Measurements from ENCODE around the gene FBXL7. TPM values are rescaled to one million over a fixed set of nuclear protein-coding genes. Genes with fewer than 3 reads are reported as not detected.

FBXL7 gene
- total RNA-seq, 1 experiment from 2014 or later = not detected

DNA sequence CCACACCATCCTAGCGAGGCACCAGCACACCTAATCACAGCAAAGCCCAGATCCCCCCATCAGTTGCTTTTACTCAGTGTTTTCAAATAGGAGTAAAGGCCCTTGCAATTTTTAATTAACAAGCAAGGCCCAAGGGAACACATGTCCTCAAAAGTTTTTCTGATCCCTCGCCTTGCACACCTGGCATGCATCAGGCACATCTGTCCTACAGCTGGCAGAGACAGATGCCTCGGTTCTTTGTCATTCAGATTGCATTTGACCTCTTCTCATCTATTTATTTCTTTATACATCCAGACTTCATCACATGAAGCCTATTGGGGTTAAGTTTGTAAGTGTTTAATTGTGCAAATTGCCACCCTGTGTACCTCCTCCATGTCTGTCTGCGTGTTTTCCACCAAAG is 438.2 kb downstream of the FBXL7 start:
- DNase-seq (ENCODE audit: low spot score) = no peak
- in situ Hi-C loops (cut with HindIII; ENCODE audit: low sequenced_read_pairs) = no loop called here

- no peak for DNase-seq (ENCODE audit: low spot score)
- in situ Hi-C loops (cut with HindIII; ENCODE audit: low sequenced_read_pairs) = no loop called here
Measured at GRCh38 chr5:15938961-15939360, 439.0 kb downstream of the FBXL7 start.

- in situ Hi-C loops (cut with HindIII; ENCODE audit: low sequenced_read_pairs) = no loop called here
Measured at GRCh38 chr5:15940905-15941304, 440.9 kb downstream of the FBXL7 start.

DNA sequence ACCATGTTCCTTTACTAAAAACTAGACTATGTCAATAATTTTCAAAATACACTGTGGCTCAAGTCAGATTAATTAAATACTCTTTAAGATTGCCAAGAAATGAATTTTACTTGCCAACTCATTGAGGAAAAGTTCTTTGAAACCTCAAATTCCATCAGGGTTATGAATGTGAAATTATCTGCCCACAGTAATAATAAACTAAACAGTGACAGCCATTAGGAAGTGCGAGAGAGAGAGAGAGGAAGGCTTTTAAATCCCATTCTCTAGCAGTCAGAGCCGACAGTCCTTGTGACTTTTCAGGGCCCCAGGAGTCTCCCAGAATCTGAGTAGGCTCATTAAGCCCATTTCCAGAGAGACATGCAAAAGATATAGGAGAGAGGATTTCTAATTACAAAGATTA is 443.5 kb downstream of the FBXL7 start:
- no peak for DNase-seq (ENCODE audit: low spot score)
- in situ Hi-C loops (cut with HindIII; ENCODE audit: low sequenced_read_pairs) = no loop called here

More at GRCh38 chr5:15940905-15941304, 440.9 kb downstream of the FBXL7 start:
- no peak for DNase-seq (ENCODE audit: low spot score)

- in situ Hi-C loops (cut with HindIII; ENCODE audit: low sequenced_read_pairs) = no loop called here
- DNase-seq (ENCODE audit: low spot score) = no peak
Measured at GRCh38 chr5:15946026-15946425, 446.0 kb downstream of the FBXL7 start.

- DNase-seq (ENCODE audit: low spot score) = no peak
- in situ Hi-C loops (cut with HindIII; ENCODE audit: low sequenced_read_pairs) = no loop called here
Measured at GRCh38 chr5:15948190-15948589, 448.2 kb downstream of the FBXL7 start.

- DNase-seq (ENCODE audit: low spot score) = no peak
- in situ Hi-C loops (cut with HindIII; ENCODE audit: low sequenced_read_pairs) = no loop called here
Measured at GRCh38 chr5:15951126-15951525, 451.1 kb downstream of the FBXL7 start.

DNA sequence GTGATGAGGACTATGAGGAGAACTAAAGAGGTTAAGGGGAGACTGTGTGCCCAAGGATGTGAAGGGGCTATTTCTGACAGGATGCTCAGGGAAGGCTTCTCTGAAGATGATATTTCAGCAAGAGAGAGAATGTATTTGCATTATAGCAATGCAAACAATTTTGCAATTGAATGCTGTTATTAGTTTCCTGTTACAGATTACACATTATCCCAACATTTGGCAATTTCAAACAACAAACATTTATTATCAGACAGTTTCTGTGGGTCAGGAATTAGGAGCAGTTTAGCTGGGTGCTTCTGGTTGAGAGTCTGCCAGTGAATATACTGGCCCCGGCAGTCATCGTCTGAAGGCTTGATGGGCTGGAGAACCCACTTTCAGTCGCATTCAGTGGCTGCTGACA is 451.6 kb downstream of the FBXL7 start:
- in situ Hi-C loops (cut with HindIII; ENCODE audit: low sequenced_read_pairs) = no loop called here
- no peak for DNase-seq (ENCODE audit: low spot score)

DNA sequence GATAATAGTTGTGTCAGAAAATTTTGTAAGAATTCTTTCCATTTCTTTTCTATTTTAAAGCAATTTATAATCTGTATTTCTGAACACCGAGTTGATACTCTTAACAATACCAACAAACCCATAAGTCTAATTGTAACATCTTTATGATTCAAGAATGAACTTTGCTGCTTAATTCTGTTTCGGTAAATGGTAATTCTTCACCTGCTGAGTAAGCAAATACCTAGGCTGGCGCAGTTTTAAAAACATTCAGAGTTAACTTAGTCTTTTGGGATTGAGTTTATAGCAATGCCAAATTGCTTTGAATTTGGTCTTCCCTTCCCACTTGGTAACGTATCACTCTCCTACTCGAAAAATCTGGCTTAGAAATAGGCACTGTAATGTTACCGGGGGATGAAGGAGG is 456.6 kb downstream of the FBXL7 start:
- in situ Hi-C loops (cut with HindIII; ENCODE audit: low sequenced_read_pairs) = no loop called here
- DNase-seq (ENCODE audit: low spot score) = no peak

GRCh38 chr5:15957124-15957523 is 457.1 kb downstream of the FBXL7 start:
- in situ Hi-C loops (cut with HindIII; ENCODE audit: low sequenced_read_pairs) = no loop called here
- no peak for DNase-seq (ENCODE audit: low spot score)

- peak; percentile 24 for DNase-seq (ENCODE audit: low spot score)
- in situ Hi-C loops (cut with HindIII; ENCODE audit: low sequenced_read_pairs) = no loop called here
Measured at GRCh38 chr5:15959370-15960164, 459.6 kb downstream of the FBXL7 start.

DNA sequence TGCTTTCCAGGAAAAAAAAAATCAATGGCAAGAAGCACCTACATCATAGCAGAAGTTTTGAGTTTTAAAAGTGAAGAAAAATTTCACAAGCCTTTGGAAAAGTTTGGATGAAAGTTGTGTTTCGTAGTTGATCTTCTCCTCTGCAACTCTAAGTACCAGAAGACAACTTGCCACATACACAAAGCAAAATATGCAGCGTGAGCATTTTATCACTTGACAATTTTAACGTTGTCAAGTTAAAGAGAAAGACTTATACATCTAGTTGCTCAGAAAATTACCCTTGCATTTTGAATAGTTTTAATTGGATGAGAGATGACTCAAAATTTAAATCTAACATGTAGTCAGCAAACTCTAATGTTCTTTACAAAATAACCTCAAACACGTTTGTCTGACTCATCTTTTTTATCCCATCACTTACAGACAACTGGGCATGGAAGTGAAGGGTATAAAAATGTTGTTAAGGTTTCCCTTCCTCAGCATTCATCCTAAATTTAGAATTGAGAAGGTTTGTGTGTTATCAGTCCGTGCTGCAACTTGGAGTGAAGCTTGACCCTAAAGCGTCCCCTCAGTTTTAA is 466.2 kb downstream of the FBXL7 start:
- in situ Hi-C loops (cut with HindIII; ENCODE audit: low sequenced_read_pairs) = no loop called here
- no peak for DNase-seq (ENCODE audit: low spot score)

DNA sequence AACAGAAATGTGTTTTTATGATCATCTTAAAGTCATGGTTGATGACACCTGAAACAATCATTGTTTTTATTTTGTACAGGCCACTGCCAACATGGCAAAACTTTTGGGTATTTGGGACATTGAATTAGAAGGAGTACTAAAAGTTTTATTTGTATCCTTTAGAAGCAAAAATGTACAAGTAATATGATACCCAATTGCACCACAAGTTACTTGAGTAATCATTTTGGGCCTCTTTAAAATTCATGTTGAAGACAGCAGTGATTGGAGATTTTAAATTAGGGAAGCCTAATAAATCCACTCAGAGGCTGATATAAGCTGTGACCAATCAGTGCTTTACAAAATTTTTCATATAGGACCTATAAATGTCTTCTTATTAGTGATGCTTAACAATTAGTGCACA is 466.7 kb downstream of the FBXL7 start:
- DNase-seq (ENCODE audit: low spot score) = no peak
- in situ Hi-C loops (cut with HindIII; ENCODE audit: low sequenced_read_pairs) = no loop called here

DNA sequence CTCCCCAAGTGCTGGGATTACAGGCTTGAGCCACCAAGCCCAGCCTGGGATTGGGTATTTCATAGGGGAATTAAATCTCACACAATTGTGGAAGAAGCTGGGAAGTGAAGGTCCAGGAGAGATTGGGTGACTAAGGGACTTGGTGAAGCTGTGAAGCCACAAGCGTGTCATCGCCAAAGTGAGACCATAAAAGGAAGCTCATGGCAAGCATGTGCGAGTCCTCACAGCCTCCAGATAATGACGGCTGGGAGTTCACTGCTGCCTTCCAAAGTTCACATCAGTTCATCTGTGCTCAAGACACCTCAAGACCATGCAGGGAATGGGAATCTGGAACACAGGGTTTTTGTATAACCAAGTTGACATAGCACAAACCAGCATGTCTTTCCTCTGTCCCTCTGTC is 469.0 kb downstream of the FBXL7 start:
- in situ Hi-C loops (cut with HindIII; ENCODE audit: low sequenced_read_pairs) = no loop called here
- DNase-seq (ENCODE audit: low spot score) = no peak

DNA sequence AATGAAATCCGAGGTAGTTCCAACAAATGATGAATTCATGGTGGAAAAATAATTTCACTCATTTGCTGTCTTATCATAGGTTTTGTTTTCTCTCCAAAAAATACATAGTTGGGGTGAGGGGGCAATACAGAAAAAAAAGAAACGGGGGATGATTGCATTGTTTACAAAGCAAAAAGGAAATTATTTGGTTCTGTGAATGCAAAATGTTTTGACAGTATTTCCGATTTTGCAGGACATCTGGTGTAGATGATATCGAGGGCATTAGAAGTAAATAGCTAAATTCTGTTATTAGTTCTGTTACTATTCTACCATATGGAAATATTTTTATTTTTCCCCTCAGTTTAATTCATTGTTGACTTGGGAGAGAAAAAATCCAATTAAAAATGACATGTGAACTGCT is 477.9 kb downstream of the FBXL7 start:
- in situ Hi-C loops (cut with HindIII; ENCODE audit: low sequenced_read_pairs) = no loop called here
- DNase-seq (ENCODE audit: low spot score) = no peak

- in situ Hi-C loops (cut with HindIII; ENCODE audit: low sequenced_read_pairs) = no loop called here
- DNase-seq (ENCODE audit: low spot score) = no peak
Measured at GRCh38 chr5:15980835-15981234, 480.9 kb downstream of the FBXL7 start.

DNA sequence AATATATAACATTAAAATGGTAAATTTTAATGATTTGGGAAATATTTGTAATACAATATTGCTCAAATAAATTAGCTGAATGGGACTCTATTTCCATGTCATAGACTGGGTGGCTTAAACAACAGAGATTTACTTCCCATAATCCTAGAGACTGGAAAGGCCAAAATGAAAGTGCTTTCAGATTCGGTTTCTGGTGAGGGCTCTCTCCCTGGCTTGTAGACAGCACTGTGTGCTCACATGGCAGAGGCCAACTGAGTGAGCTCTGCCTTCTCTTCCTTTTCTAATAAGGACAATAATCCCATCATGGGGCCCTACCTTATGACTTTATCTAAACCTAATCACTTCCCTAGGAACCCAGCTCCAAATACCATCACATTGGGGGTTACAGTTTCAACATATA is 483.4 kb downstream of the FBXL7 start:
- DNase-seq (ENCODE audit: low spot score) = no peak
- in situ Hi-C loops (cut with HindIII; ENCODE audit: low sequenced_read_pairs) = no loop called here
